GM12878 (cell line): ENCODE results near the gene TNF. TPM values are rescaled to one million over a fixed set of nuclear protein-coding genes. Genes with fewer than 3 reads are reported as not detected.

ENCODE experiments used
- ATAC-seq: fragments of 200-7000 bp; cut with Tn5 transposase; 3 replicates; pipeline ENCODE4 v1.9.1; 2020; ENCODE audit warnings: mild to moderate bottlenecking, moderate library complexity
- BruUV-seq: library from RNA; stranded (reverse); fragments of 400-500 nt; replicated peaks from 2 replicates; lab custom pipeline; 2021; lab: Mats Ljungman, UMichigan
- CTCF ChIA-PET: fragments of 300-600 bp; sonication (Branson Sonifier 250); formaldehyde crosslinking; extraction: SDS; loops from one replicate; lab custom pipeline; 2021; ENCODE audit warnings: inconsistent platforms; lab: Yijun Ruan, JAX
- POLR2A ChIA-PET: fragments of 350-600 bp; formaldehyde crosslinking; extraction: SDS; loops from one replicate; lab custom pipeline; 2021; ENCODE audit warnings: inconsistent platforms; lab: Charles Lee
- RAD21 ChIA-PET: fragments of 300-600 bp; sonication (Branson Sonifier 250); formaldehyde crosslinking; loops from one replicate; lab custom pipeline; 2023; ENCODE audit warnings: antibody characterized with exemption; ENCODE audit not compliant: unreplicated experiment; lab: Charles Lee
- SMC1A ChIA-PET: fragments of 300-600 bp; sonication (Branson Sonifier 250); formaldehyde crosslinking; loops from one replicate; lab custom pipeline; 2023; ENCODE audit not compliant: unreplicated experiment, uncharacterized antibody; lab: Charles Lee
- DNase-seq: peaks from one replicate; pipeline ENCODE4 v3.0.0-alpha.2; 2011; ENCODE audit warnings: low read depth, low spot score
- FAIRE-seq: peaks from 3 replicates; lab custom pipeline; 2011; peaks lifted over from hg19 to GRCh38; lab: Jason Lieb, UNC
- H2AFZ ChIP-seq: 2 replicates; pipeline ENCODE4 v1.6.0; 2011; ENCODE audit warnings: low read depth, low read length, control low read depth; ENCODE audit not compliant: control insufficient read depth
- H3K27ac ChIP-seq: 2 replicates; pipeline ENCODE4 v1.5.1; 2011; ENCODE audit warnings: control low read depth; ENCODE audit not compliant: control insufficient read depth, insufficient read depth
- H3K27me3 ChIP-seq, 2 experiments: replicated peaks in 1 of 2; 2 replicates each; pipeline versions ENCODE4 v1.6.0 to v1.6.1; 2011; ENCODE audit warnings: low read length in 1 of 2; ENCODE audit not compliant: control insufficient read depth in 2 of 2, insufficient read depth in 2 of 2
- H3K36me3 ChIP-seq, 2 experiments: 2 replicates each; pipeline ENCODE4 v1.5.1; 2011; ENCODE audit warnings: low read length in 1 of 2; ENCODE audit not compliant: control insufficient read depth in 2 of 2, insufficient read depth in 2 of 2
- H3K4me1 ChIP-seq: 2 replicates; pipeline ENCODE4 v1.6.1; 2011; ENCODE audit warnings: mild to moderate bottlenecking, low read length, moderate library complexity, mixed read lengths; ENCODE audit not compliant: control insufficient read depth, insufficient read depth
- H3K4me2 ChIP-seq: 2 replicates; pipeline ENCODE4 v1.6.0; 2011; ENCODE audit warnings: control low read depth; ENCODE audit not compliant: control insufficient read depth, insufficient read depth
- H3K4me3 ChIP-seq: fragments of 200-600 bp; sonication (generic); 2 replicates; pipeline ENCODE4 v1.5.1; 2016
- H3K79me2 ChIP-seq: 2 replicates; pipeline ENCODE4 v1.6.0; 2011; ENCODE audit warnings: low read length; ENCODE audit not compliant: control insufficient read depth, insufficient read depth
- H3K9ac ChIP-seq: 2 replicates; pipeline ENCODE4 v1.8.0; 2011; ENCODE audit warnings: low read length, control low read depth, mixed read lengths; ENCODE audit not compliant: control insufficient read depth, insufficient read depth
- H3K9me3 ChIP-seq: replicated peaks from 3 replicates; pipeline ENCODE4 v1.5.1; 2011; ENCODE audit warnings: mild to moderate bottlenecking, low read length; ENCODE audit not compliant: control insufficient read depth, insufficient read depth
- H4K20me1 ChIP-seq: 2 replicates; pipeline ENCODE4 v1.6.0; 2011; ENCODE audit not compliant: control insufficient read depth, insufficient read depth
- EZH2 ChIP-seq: IDR thresholded peaks from 2 replicates; pipeline ENCODE4 v1.6.1; 2012; ENCODE audit warnings: low read depth, mild to moderate bottlenecking, control low read depth, inconsistent platforms, low read length, borderline replicate concordance; ENCODE audit not compliant: control insufficient read depth
- MEF2B ChIP-seq: fragments of 450-650 bp; IDR thresholded peaks from 2 replicates; pipeline ENCODE4 v1.6.1; 2018; ENCODE audit warnings: mild to moderate bottlenecking, moderate library complexity; ENCODE audit not compliant: partially characterized antibody, poor library complexity, severe bottlenecking
- MLLT1 ChIP-seq: fragments of 450-650 bp; IDR thresholded peaks from 2 replicates; pipeline ENCODE4 v1.6.1; 2016; ENCODE audit warnings: mild to moderate bottlenecking
- MTA2 ChIP-seq: fragments of 450-650 bp; IDR thresholded peaks from 2 replicates; pipeline ENCODE4 v1.6.1; 2016; ENCODE audit warnings: low read depth, mild to moderate bottlenecking, moderate library complexity
- POLR2AphosphoS2 ChIP-seq: IDR thresholded peaks from 2 replicates; pipeline ENCODE4 v1.6.1; 2011; ENCODE audit warnings: low read depth, mild to moderate bottlenecking, low read length, improper control_type of control experiment, moderate library complexity
- RB1 ChIP-seq: fragments of 450-650 bp; formaldehyde crosslinking; IDR thresholded peaks from 2 replicates; pipeline ENCODE4 v1.6.1; 2017; ENCODE audit warnings: mild to moderate bottlenecking, borderline replicate concordance
- SPI1 ChIP-seq: IDR thresholded peaks from 2 replicates; pipeline ENCODE4 v1.6.1; 2011; ENCODE audit warnings: low read depth, mild to moderate bottlenecking, low read length, moderate library complexity, borderline replicate concordance; ENCODE audit not compliant: insufficient read depth
- TCF12 ChIP-seq: IDR thresholded peaks from 2 replicates; pipeline ENCODE4 v1.6.1; 2011; ENCODE audit warnings: low read depth, mild to moderate bottlenecking, low read length
- YBX1 ChIP-seq: fragments of 450-650 bp; IDR thresholded peaks from 2 replicates; pipeline ENCODE4 v1.6.1; 2016; ENCODE audit warnings: antibody characterized with exemption
- YY1 ChIP-seq: IDR thresholded peaks from 2 replicates; pipeline ENCODE4 v1.6.1; 2011; ENCODE audit warnings: low read depth, mild to moderate bottlenecking, low read length
- ZBED1 ChIP-seq: IDR thresholded peaks from 2 replicates; pipeline ENCODE4 v1.6.1; 2016; ENCODE audit warnings: borderline replicate concordance
- ZNF24 ChIP-seq: fragments of 450-650 bp; IDR thresholded peaks from 2 replicates; pipeline ENCODE4 v1.6.1; 2017; ENCODE audit warnings: antibody characterized with exemption, mild to moderate bottlenecking
- ZNF592 ChIP-seq: fragments of 450-650 bp; IDR thresholded peaks from 2 replicates; pipeline ENCODE4 v1.6.1; 2017; ENCODE audit warnings: mild to moderate bottlenecking, moderate library complexity
- WGBS: methylation state at CpG from one replicate; pipeline ENCODE4 v1.1.6; 2016; ENCODE audit warnings: low lambda C conversion rate; ENCODE audit not compliant: insufficient replicate concordance, insufficient coverage; ENCODE audit errors: missing lambda C conversion rate; 5-methylcytosine and 5-hydroxymethylcytosine counted together
- in situ Hi-C: fragments of 300-500 bp; cut with MboI; formaldehyde crosslinking; loops from 9 replicates; pipeline ENCODE4 v1.14.3; 2018; ENCODE audit warnings: mixed read lengths
- intact Hi-C: fragments of 100-400 bp; cut with micrococcal nuclease; formaldehyde crosslinking; loops from one replicate; pipeline ENCODE4 v1.14.2; 2022; ENCODE audit not compliant: unreplicated experiment
- polyA plus RNA-seq, 11 experiments: library from polyadenylated mRNA; depleted of rRNA in 4 of 11; unstranded in 6 of 11; stranded (reverse) in 5 of 11; fragments of >200 nt; fragmentation: Nextera tagmentation in 4 of 11; fragmentation: Illumina TruSeq in 1 of 11; extraction: Ambion mirVana in 4 of 11; extraction: Trizol in 1 of 11; gene quantifications; 1 replicate in 1 of 11; 2 replicates in 10 of 11; pipeline versions ENCODE4 v1.2.1 to v1.2.3, GENCODE V29; 2011 to 2016; ENCODE audit warnings: inconsistent platforms in 2 of 11, missing spikeins in 2 of 11, low read depth in 1 of 11
- total RNA-seq, 4 experiments: library from RNA; depleted of rRNA in 3 of 4; stranded (reverse); fragments of >200 nt in 3 of 4; fragmentation: Illumina TruSeq in 1 of 4; extraction: Trizol in 1 of 4; gene quantifications; 2 replicates each; pipeline versions ENCODE4 v1.2.1 to v1.2.3, GENCODE V29; 2013 to 2021

The TNF gene
- total and polyA plus RNA-seq, 10 of the 15 experiments (the other 5 are each of a cell fraction or from before 2014, with no cell fraction given): 18.0 to 94.8 (median 61.9) TPM

GRCh38 chr6:31575952-31576685, 754 bp downstream of the TNF start:
- 5% methylated on average over 8 of the region's 8 CpGs for WGBS
- in situ Hi-C loops (no loop called here), intact Hi-C loops (loop anchor here (1.0 kb wide), 1 partner anchor 16 kb away; no protein-coding TSS in a partner anchor)
- DNase-seq: no peak
- H2AFZ ChIP-seq: no peak overlapping the region
- peak overlapping the region; percentile 96 for H3K27ac ChIP-seq
- peak overlapping the region; percentile 84 for H3K4me2 ChIP-seq
- TF ChIP-seq SPI1 (0 out of 2 replicates have a peak, but pooled peaks have one; percentile 3), YBX1 (0 out of 2 replicates have a peak, but pooled peaks have one; percentile 6), ZNF24 (peak; percentile 91), POLR2AphosphoS2 (0 out of 2 replicates have a peak, but pooled peaks have one; percentile 29), EZH2 (no peak), MEF2B (peak; percentile 69), MTA2 (no peak), YY1 (peak; percentile 8; the same call in 1 of the 2 replicates), TCF12 (0 out of 2 replicates have a peak, but pooled peaks have one; percentile 18), ZBED1 (peak; percentile 20; the same call in 1 of the 2 replicates), ZNF592 (no peak), RB1 (peak; percentile 49; the same call in 1 of the 2 replicates), MLLT1 (0 out of 2 replicates have a peak, but pooled peaks have one; percentile 79)
- SMC1A ChIA-PET: interaction anchor here (0.8 to 45.5 kb wide), 8 partner anchors 9 to 45 kb away, joined by 3 to 1989 read pairs (median 4); partner anchors contain the start of genes AIF1, ATP6V1G2, DDX39B and LST1
- POLR2A ChIA-PET: interaction anchor here (0.7 to 17.1 kb wide), 12 partner anchors 8 to 254 kb away, joined by 3 to 282 read pairs (median 12); partner anchors contain the start of genes ATP6V1G2, DDX39B, LSM2 and LST1
- H3K4me1 ChIP-seq: peaks cover 55% of the 10 kb centered on the region
- H3K9ac ChIP-seq: peak overlapping the region; percentile 82
- H3K9me3 ChIP-seq: no peaks in the 10 kb centered on the region
- H4K20me1 ChIP-seq: no peaks in the 10 kb centered on the region
- CTCF ChIA-PET: interaction anchor here (0.6 to 31.0 kb wide), 7 partner anchors 17 to 243 kb away, joined by 3 to 2098 read pairs (median 3); partner anchors contain the start of genes ATP6V1G2, DDX39B, LST1 and LTA
- BruUV-seq: TSS peak; percentile 89
- FAIRE-seq: no peak
- no peak for ATAC-seq
- no peaks in the 10 kb centered on the region for H3K27me3 ChIP-seq
- H3K4me3 ChIP-seq: peak overlapping the region; percentile 91
- peaks cover 86% of the 10 kb centered on the region for H3K79me2 ChIP-seq
- RAD21 ChIA-PET: interaction anchor here (0.5 to 17.5 kb wide), 15 partner anchors 8 to 1396 kb away, joined by 3 to 620 read pairs (median 5); partner anchors contain the start of genes ATP6V1G2, DDX39B, GPANK1 and LST1
- peaks cover 0 to 7% of the 10 kb centered on the region in 2 experiments; a peak in 2 of 4 replicates for H3K36me3 ChIP-seq
